Lower leg skin (tissue), 3 donors: ENCODE measurements around the gene CHRM1.

Source experiments
- CTCF ChIP-seq, 3 donors: fragments of 450-650 bp; IDR thresholded peaks; one replicate each; pipeline ENCODE4 v1.5.1; 2016; ENCODE audit warnings: antibody characterized with exemption in 3 of 3, mild to moderate bottlenecking in 3 of 3, moderate library complexity in 2 of 3
- POLR2A ChIP-seq, 2 donors: fragments of 450-650 bp; IDR thresholded peaks; one replicate each; pipeline ENCODE4 v1.6.1; 2016 to 2017; ENCODE audit warnings: antibody characterized with exemption in 2 of 2, mild to moderate bottlenecking in 1 of 2, moderate library complexity in 1 of 2

DNA sequence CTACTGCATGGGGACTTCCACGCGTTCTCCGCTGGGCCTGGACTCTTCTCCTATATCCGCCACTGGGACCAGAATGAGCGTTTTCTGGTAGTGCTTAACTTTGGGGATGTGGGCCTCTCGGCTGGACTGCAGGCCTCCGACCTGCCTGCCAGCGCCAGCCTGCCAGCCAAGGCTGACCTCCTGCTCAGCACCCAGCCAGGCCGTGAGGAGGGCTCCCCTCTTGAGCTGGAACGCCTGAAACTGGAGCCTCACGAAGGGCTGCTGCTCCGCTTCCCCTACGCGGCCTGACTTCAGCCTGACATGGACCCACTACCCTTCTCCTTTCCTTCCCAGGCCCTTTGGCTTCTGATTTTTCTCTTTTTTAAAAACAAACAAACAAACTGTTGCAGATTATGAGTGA, 32.8 kb downstream of the CHRM1 start:
- TF ChIP-seq CTCF (IDR thresholded peaks at IDR 0.05) (no peak), POLR2A (IDR thresholded peaks at IDR 0.05) (no peak)
